ENCODE data around the gene BICC1. TPM values are rescaled to one million over a fixed set of nuclear protein-coding genes. Genes with fewer than 3 reads are reported as not detected.

BICC1 gene
- total RNA-seq, 1 donor from 2014 or later: 0.41 TPM

- Mint-ChIP-seq H3K36me3 (no peaks in the 10 kb centered on the region), H3K4me3 (no peak overlapping the region), H3K4me1 (no peaks in the 10 kb centered on the region), H3K27ac (no peak overlapping the region), H3K27me3 (ENCODE audit: insufficient read depth, low read depth) (peaks cover 3% of the 10 kb centered on the region), H3K9me3 (peaks cover 11% of the 10 kb centered on the region)
- Histone ChIP-seq H3K36me3 (no peaks in the 10 kb centered on the region), H3K4me3 (no peak overlapping the region), H3K27ac (no peak overlapping the region), H3K4me2 (no peak overlapping the region), H3K4me1 (no peaks in the 10 kb centered on the region), H3K9ac (no peak overlapping the region), H2AFZ (replicated peaks) (no peak overlapping the region), H3K27me3 (no peaks in the 10 kb centered on the region), H3K79me2 (ENCODE audit: low read depth) (no peaks in the 10 kb centered on the region), H4K20me1 (ENCODE audit: low read depth) (no peaks in the 10 kb centered on the region), H3K9me3 (ENCODE audit: low read depth) (no peaks in the 10 kb centered on the region), H3F3A (ENCODE audit: low read depth) (no peaks in the 10 kb centered on the region)
- no peak for DNase-seq (ENCODE audit: low spot score)
- TF ChIP-seq CTCF (IDR thresholded peaks at IDR 0.05): no peak
- TF ChIP-seq EZH2phosphoT487 (IDR thresholded peaks at IDR 0.05): no peak
- no peak for TF ChIP-seq EZH2 (IDR thresholded peaks at IDR 0.05)
These were observed 16.5 kb downstream of the BICC1 start for GRCh38 chr10:58529077-58529728.

- Mint-ChIP-seq H3K4me1 (no peaks in the 10 kb centered on the region), H3K27me3 (ENCODE audit: insufficient read depth, low read depth) (peaks cover 6% of the 10 kb centered on the region), H3K9me3 (peaks cover 29% of the 10 kb centered on the region), H3K4me3 (no peak overlapping the region), H3K27ac (no peak overlapping the region), H3K36me3 (peaks cover 5% of the 10 kb centered on the region)
- no peaks in the 10 kb centered on the region for H3F3A ChIP-seq (ENCODE audit: low read depth)
- no peak overlapping the region for H3K9ac ChIP-seq
- H3K9me3 ChIP-seq (ENCODE audit: low read depth): no peaks in the 10 kb centered on the region
- no peaks in the 10 kb centered on the region for H3K79me2 ChIP-seq (ENCODE audit: low read depth)
- no peaks in the 10 kb centered on the region for H3K27me3 ChIP-seq
- H4K20me1 ChIP-seq (ENCODE audit: low read depth): no peaks in the 10 kb centered on the region
- H3K4me1 ChIP-seq: no peaks in the 10 kb centered on the region
- no peaks in the 10 kb centered on the region for H3K36me3 ChIP-seq
- TF ChIP-seq EZH2phosphoT487 (IDR thresholded peaks at IDR 0.05) (no peak), CTCF (IDR thresholded peaks at IDR 0.05) (peak; percentile 81), EZH2 (IDR thresholded peaks at IDR 0.05) (no peak)
- DNase-seq (ENCODE audit: low spot score): peak; percentile 78
- no peak overlapping the region for H3K4me3 ChIP-seq
- H3K4me2 ChIP-seq: no peak overlapping the region
- peak overlapping the region; percentile 61 for H2AFZ ChIP-seq (replicated peaks)
- H3K27ac ChIP-seq: no peak overlapping the region
These were observed 18.5 kb downstream of the BICC1 start for GRCh38 chr10:58531084-58531695.

- Histone ChIP-seq H3K9me3 (ENCODE audit: low read depth) (no peaks in the 10 kb centered on the region), H4K20me1 (ENCODE audit: low read depth) (no peaks in the 10 kb centered on the region), H3K36me3 (no peaks in the 10 kb centered on the region), H3K27me3 (no peaks in the 10 kb centered on the region), H3K4me3 (no peak overlapping the region), H3K79me2 (ENCODE audit: low read depth) (no peaks in the 10 kb centered on the region), H3K4me2 (no peak overlapping the region), H3K4me1 (no peaks in the 10 kb centered on the region), H3K27ac (no peak overlapping the region), H2AFZ (replicated peaks) (no peak overlapping the region), H3K9ac (no peak overlapping the region), H3F3A (ENCODE audit: low read depth) (no peaks in the 10 kb centered on the region)
- Mint-ChIP-seq H3K4me1 (no peaks in the 10 kb centered on the region), H3K27ac (no peak overlapping the region), H3K9me3 (peaks cover 43% of the 10 kb centered on the region), H3K4me3 (no peak overlapping the region), H3K27me3 (ENCODE audit: insufficient read depth, low read depth) (peaks cover 3% of the 10 kb centered on the region), H3K36me3 (peaks cover 5% of the 10 kb centered on the region)
- TF ChIP-seq EZH2phosphoT487 (IDR thresholded peaks at IDR 0.05) (no peak), EZH2 (IDR thresholded peaks at IDR 0.05) (no peak), CTCF (IDR thresholded peaks at IDR 0.05) (no peak)
- DNase-seq (ENCODE audit: low spot score): no peak
These were observed 22.6 kb downstream of the BICC1 start for GRCh38 chr10:58535311-58535710.
